Measurements from ENCODE around the gene KIF1B. TPM values are rescaled to one million over a fixed set of nuclear protein-coding genes. Genes with fewer than 3 reads are reported as not detected.

Gene KIF1B
- total and polyA plus RNA-seq, 2 donors (not counting 1 experiment from before 2014, with no cell fraction given): 3.5 to 16.4 TPM

DNA sequence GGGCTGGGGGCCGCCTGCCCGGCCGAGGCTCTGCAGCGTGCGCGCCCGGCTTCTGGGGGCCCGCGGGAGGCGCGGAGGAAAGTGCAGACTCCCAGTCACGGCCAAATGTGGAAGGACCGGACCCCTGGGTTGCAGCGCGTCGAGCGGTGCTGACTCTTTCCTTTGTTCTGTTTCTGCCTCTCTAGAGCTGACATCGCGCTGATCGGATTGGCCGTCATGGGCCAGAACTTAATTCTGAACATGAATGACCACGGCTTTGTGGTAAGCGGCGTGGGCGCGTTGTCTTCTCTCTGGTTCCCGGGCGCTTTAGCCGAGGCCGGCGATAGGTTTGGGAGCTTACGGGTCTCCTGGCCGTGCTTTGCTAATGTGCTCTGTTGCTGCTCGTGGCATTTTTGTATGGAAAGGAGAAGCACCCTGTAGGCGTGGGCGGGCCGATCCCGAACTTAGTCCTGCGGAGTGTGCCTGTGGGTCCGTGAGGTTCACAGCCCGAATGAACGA lies 189.1 kb downstream of the KIF1B start:
- ATAC-seq (ENCODE audit: low read depth) (no peak), DNase-seq (no peak)
- peak overlapping the region; percentile 83 for H3K27ac Mint-ChIP-seq
- peak overlapping the region; percentile 91 for H3K4me2 ChIP-seq (replicated peaks; ENCODE audit: low read depth, low read length, poor library complexity, severe bottlenecking)
- peaks cover 4% of the 10 kb centered on the region for H4K20me1 ChIP-seq (ENCODE audit: control insufficient read depth, insufficient read depth, low read length, poor library complexity, severe bottlenecking)
- peak overlapping the region; percentile 95 for H2AFZ ChIP-seq (ENCODE audit: insufficient read depth, low read depth, low read length, poor library complexity, severe bottlenecking)
- H3K4me3 Mint-ChIP-seq: peak overlapping the region; percentile 90
- H3K4me1 ChIP-seq (ENCODE audit: control insufficient read depth in 2 of 2, insufficient read depth in 2 of 2, low read length in 2 of 2): peaks cover 9 to 17% of the 10 kb centered on the region in 2 donors
- H3K27me3 Mint-ChIP-seq: no peaks in the 10 kb centered on the region
- H3K27me3 ChIP-seq (replicated peaks in 1 of 4; ENCODE audit: control extremely low read depth in 1 of 4, control insufficient read depth in 3 of 4, insufficient read depth in 4 of 4, low read length in 3 of 4): no peaks in the 10 kb centered on the region
- WGBS (ENCODE audit: insufficient coverage): 1% methylated on average over 42 of the region's 42 CpGs
- H3K9me3 Mint-ChIP-seq (ENCODE audit: insufficient read depth): no peaks in the 10 kb centered on the region
- no peak for TF ChIP-seq EZH2 (IDR thresholded peaks at IDR 0.05; ENCODE audit: borderline replicate concordance, insufficient read depth, low read depth, low read length, poor library complexity, severe bottlenecking)
- TF ChIP-seq CTCF (IDR thresholded peaks at IDR 0.05): no peak
- H3K4me1 Mint-ChIP-seq: peaks cover 22% of the 10 kb centered on the region
- peaks cover 2 to 15% of the 10 kb centered on the region in 2 experiments for H3K36me3 ChIP-seq (replicated peaks in 1 of 2; ENCODE audit: control extremely low read depth in 1 of 2, control insufficient read depth in 1 of 2, extremely low read depth in 1 of 2, insufficient read depth in 2 of 2, low read length in 1 of 2)
- intact Hi-C loops (cut with micrococcal nuclease): loop anchor here (10.0 kb wide), 1 partner anchor 295 kb away; no protein-coding TSS in a partner anchor
- H3K9me3 ChIP-seq (ENCODE audit: control extremely low read depth in 1 of 3, control insufficient read depth in 2 of 3, insufficient read depth in 1 of 3, low read length in 2 of 3): no peaks in the 10 kb centered on the region
- peak overlapping the region; percentile 76 for H3K9ac ChIP-seq (ENCODE audit: low read length)
- H3K4me3 ChIP-seq (ENCODE audit: control extremely low read depth in 1 of 5, extremely low read depth in 1 of 5, insufficient read depth in 1 of 5, low read depth in 2 of 5, low read length in 4 of 5): peak overlapping the region; percentile 62 to 84 (median 76)
- ChIA-PET POLR2A (interaction anchor here (0.6 to 1.8 kb wide), 5 partner anchors 12 to 392 kb away, joined by 3 to 10 read pairs (median 5); partner anchors contain the start of gene PEX14), CTCF (interaction anchor here (1.4 to 3.1 kb wide), 4 partner anchors 11 to 189 kb away, joined by 6 to 18 read pairs (median 9); partner anchors contain the start of genes CENPS and KIF1B)
- H3K27ac ChIP-seq (ENCODE audit: low read length in 2 of 2): peak overlapping the region in 1 of 2 donors; percentile 84
- H3K79me2 ChIP-seq (ENCODE audit: control insufficient read depth, insufficient read depth, low read length): peaks cover 11% of the 10 kb centered on the region

DNA sequence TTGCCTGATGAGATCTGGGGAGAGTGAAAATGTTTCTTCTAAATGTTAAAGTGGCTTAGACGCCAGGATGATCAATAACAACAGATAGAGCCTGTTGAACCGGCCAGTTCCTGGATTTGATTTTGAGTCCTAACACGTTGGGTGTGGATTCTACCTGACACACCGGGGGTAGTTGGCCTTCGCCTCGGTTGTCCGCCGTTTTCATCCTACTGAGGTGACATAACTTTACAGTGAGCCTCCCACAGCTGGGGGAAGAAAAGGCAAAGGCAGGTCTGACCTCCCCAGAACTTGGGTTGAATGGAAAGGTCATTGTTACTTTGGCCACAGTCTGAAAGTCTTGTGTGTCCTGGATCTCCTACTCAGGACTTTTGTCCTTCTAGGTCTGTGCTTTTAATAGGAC lies 189.6 kb downstream of the KIF1B start:
- no peak for TF ChIP-seq EZH2 (IDR thresholded peaks at IDR 0.05; ENCODE audit: borderline replicate concordance, insufficient read depth, low read depth, low read length, poor library complexity, severe bottlenecking)
- TF ChIP-seq CTCF (IDR thresholded peaks at IDR 0.05): no peak
- H3K9me3 ChIP-seq (ENCODE audit: control extremely low read depth in 1 of 3, control insufficient read depth in 2 of 3, insufficient read depth in 1 of 3, low read length in 2 of 3): no peaks in the 10 kb centered on the region
- H3K4me2 ChIP-seq (replicated peaks; ENCODE audit: low read depth, low read length, poor library complexity, severe bottlenecking): peak overlapping the region; percentile 91
- WGBS (ENCODE audit: insufficient coverage): 60% methylated on average over 8 of the region's 8 CpGs
- Mint-ChIP-seq H3K27ac (peak overlapping the region; percentile 83), H3K4me3 (peak overlapping the region; percentile 90), H3K4me1 (peaks cover 22% of the 10 kb centered on the region), H3K9me3 (ENCODE audit: insufficient read depth) (no peaks in the 10 kb centered on the region), H3K27me3 (no peaks in the 10 kb centered on the region)
- DNase-seq (no peak), ATAC-seq (ENCODE audit: low read depth) (no peak)
- H2AFZ ChIP-seq (ENCODE audit: insufficient read depth, low read depth, low read length, poor library complexity, severe bottlenecking): peak overlapping the region; percentile 95
- peaks cover 9 to 17% of the 10 kb centered on the region in 2 donors for H3K4me1 ChIP-seq (ENCODE audit: control insufficient read depth in 2 of 2, insufficient read depth in 2 of 2, low read length in 2 of 2)
- no peak overlapping the region for H3K27ac ChIP-seq (ENCODE audit: low read length in 2 of 2)
- peaks cover 11% of the 10 kb centered on the region for H3K79me2 ChIP-seq (ENCODE audit: control insufficient read depth, insufficient read depth, low read length)
- peak overlapping the region; percentile 76 for H3K9ac ChIP-seq (ENCODE audit: low read length)
- no peaks in the 10 kb centered on the region for H3K27me3 ChIP-seq (replicated peaks in 1 of 4; ENCODE audit: control extremely low read depth in 1 of 4, control insufficient read depth in 3 of 4, insufficient read depth in 4 of 4, low read length in 3 of 4)
- intact Hi-C loops (cut with micrococcal nuclease): no loop called here
- H3K36me3 ChIP-seq (replicated peaks in 1 of 2; ENCODE audit: control extremely low read depth in 1 of 2, control insufficient read depth in 1 of 2, extremely low read depth in 1 of 2, insufficient read depth in 2 of 2, low read length in 1 of 2): peaks cover 2 to 19% of the 10 kb centered on the region in 2 experiments
- ChIA-PET CTCF (interaction anchor here (2.5 to 3.1 kb wide), 2 partner anchors 11 to 30 kb away, joined by 11 to 18 read pairs; partner anchors contain the start of gene CENPS), POLR2A (interaction anchor here (0.6 to 1.8 kb wide), 3 partner anchors 12 to 392 kb away, joined by 3 to 10 read pairs (median 6); no protein-coding TSS in a partner anchor)
- H4K20me1 ChIP-seq (ENCODE audit: control insufficient read depth, insufficient read depth, low read length, poor library complexity, severe bottlenecking): peaks cover 4% of the 10 kb centered on the region
- H3K4me3 ChIP-seq (ENCODE audit: control extremely low read depth in 1 of 5, extremely low read depth in 1 of 5, insufficient read depth in 1 of 5, low read depth in 2 of 5, low read length in 4 of 5): peak overlapping the region; percentile 62 to 84 (median 76)

Measured in B cell (primary cell).